ENCODE measurements around the gene ATRNL1.

The ATRNL1 gene

GRCh38 chr10:115957786-115958442, 864.7 kb downstream of the ATRNL1 start:
- no peak overlapping the region for H3K4me3 ChIP-seq (ENCODE audit: low read depth, low read length)
- TF ChIP-seq CTCF (IDR thresholded peaks at IDR 0.05; ENCODE audit: low read depth, low read length), result no peak

DNA sequence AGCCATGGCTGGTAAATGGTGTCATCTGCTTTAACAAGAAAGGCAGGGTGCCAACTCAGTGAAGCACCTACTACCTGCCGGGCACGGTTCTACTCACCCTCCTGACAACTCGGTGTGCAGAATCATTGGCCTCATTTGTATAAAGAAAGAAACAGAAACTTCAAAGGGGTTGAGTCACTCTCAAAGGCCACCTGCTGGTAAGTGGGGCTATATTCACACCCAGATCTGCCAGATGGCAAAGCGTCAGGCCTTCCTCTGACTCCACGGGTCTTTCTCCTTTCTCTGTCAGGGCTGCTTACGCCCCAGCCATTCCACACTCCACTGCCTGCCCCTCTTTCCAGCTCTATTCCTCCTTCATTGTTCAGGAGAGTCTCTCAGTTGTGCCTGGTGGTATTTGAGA, 870.7 kb downstream of the ATRNL1 start:
- TF ChIP-seq CTCF (IDR thresholded peaks at IDR 0.05; ENCODE audit: low read depth, low read length), result 0 out of 2 replicates have a peak, but pooled peaks have one; percentile 11
- no peak overlapping the region for H3K4me3 ChIP-seq (ENCODE audit: low read depth, low read length)

DNA sequence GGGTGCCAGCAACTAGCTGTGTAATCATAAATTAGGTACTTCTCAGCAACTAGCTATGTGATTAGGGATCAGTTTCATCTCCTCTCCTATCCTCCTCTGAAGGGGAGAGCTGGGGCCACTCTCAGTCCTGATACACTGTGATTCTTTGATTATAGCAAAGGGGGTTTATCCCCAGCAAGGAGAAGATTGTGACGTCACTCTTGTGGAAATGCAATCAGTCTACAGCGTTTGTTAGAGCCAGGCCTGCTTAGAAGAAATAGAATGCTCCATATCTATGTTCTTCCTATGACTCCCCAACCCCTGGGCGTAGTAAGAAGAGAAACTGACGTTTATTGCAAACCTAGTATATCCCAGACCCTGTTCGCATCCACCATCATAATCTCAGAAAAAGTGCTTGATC, 871.7 kb downstream of the ATRNL1 start:
- no peak overlapping the region for H3K4me3 ChIP-seq (ENCODE audit: low read depth, low read length)
- no peak for TF ChIP-seq CTCF (IDR thresholded peaks at IDR 0.05; ENCODE audit: low read depth, low read length)

DNA sequence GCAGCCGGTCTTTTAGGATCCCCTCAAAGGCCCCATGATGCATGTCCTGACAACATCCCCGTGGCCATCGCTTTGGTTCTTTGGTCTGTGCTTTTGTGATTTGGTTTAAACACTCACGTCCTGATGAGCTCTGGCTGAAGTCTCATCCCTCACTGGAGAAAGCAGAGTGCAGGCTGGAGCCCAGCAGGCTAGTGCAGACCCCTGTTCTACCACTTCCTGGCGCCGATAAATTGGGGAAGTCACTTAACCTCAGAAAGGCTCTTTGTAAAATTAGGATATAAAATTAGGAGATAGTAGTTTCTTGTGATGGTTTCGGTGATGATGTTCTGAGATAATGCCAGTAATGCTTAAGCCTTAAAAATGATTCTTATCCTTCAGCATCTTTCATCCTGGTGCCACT, 872.2 kb downstream of the ATRNL1 start:
- H3K4me3 ChIP-seq (ENCODE audit: low read depth, low read length), result no peak overlapping the region
- TF ChIP-seq CTCF (IDR thresholded peaks at IDR 0.05; ENCODE audit: low read depth, low read length), result no peak

- H3K4me3 ChIP-seq (ENCODE audit: low read depth, low read length), result no peak overlapping the region
- TF ChIP-seq CTCF (IDR thresholded peaks at IDR 0.05; ENCODE audit: low read depth, low read length), result no peak
These were observed 875.1 kb downstream of the ATRNL1 start for GRCh38 chr10:115968236-115968635.

DNA sequence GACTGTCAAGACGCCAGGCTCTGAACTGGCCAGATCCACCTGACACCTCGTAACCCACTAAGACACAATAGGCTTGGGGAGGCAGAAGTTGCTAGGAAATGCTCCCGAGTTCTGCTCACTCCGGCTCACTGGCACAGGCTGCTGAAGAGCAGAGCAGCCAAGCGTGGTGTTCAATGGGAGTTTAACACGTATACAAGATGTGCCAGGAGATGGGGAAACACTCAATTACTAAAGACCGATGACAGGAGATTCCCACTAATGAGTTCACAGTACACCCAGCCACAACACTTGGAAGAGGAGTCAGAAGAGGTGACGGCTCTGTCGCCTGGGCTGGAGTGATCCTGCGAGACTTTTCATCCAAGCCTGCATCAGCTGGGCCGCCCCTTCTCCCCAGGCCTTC, 876.4 kb downstream of the ATRNL1 start:
- H3K4me3 ChIP-seq (ENCODE audit: low read depth, low read length), result no peak overlapping the region
- no peak for TF ChIP-seq CTCF (IDR thresholded peaks at IDR 0.05; ENCODE audit: low read depth, low read length)

DNA sequence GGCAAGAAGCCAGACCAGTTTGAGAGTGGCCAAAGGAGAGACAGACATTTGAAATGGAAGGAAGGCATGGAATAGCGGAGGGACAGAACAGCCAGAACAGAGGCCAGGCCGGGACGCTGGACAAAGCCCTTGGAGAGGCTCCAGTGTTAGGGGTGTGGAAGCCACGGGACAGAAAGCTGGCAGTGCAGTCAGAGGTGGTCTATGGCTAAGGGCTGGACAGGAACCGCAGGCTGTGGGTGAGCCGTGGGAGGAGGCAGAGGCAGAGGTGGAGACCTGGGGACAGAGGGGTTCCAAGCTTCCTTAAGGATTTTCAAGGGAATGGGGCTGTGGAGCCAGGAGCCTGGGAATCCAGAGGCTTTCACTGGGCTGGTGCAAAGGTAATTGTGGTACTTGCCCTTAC, 878.8 kb downstream of the ATRNL1 start:
- H3K4me3 ChIP-seq (ENCODE audit: low read depth, low read length), result no peak overlapping the region
- TF ChIP-seq CTCF (IDR thresholded peaks at IDR 0.05; ENCODE audit: low read depth, low read length), result no peak

All from WI38 (cell line).